GM21360 (cell line): ENCODE data around the gene GPAM.
"Not testable (repeated sequence)": the region's sequence is repeated elsewhere in the genome, so short reads cannot be mapped to it uniquely, and the experiment has no call there.

ENCODE experiments used
- ATAC-seq: cut with Tn5 transposase; IDR thresholded peaks from one replicate; pipeline ENCODE4 v1.9.1; 2021; ENCODE audit warnings: mild to moderate bottlenecking, moderate library complexity; ENCODE audit not compliant: unreplicated experiment

GPAM gene

DNA sequence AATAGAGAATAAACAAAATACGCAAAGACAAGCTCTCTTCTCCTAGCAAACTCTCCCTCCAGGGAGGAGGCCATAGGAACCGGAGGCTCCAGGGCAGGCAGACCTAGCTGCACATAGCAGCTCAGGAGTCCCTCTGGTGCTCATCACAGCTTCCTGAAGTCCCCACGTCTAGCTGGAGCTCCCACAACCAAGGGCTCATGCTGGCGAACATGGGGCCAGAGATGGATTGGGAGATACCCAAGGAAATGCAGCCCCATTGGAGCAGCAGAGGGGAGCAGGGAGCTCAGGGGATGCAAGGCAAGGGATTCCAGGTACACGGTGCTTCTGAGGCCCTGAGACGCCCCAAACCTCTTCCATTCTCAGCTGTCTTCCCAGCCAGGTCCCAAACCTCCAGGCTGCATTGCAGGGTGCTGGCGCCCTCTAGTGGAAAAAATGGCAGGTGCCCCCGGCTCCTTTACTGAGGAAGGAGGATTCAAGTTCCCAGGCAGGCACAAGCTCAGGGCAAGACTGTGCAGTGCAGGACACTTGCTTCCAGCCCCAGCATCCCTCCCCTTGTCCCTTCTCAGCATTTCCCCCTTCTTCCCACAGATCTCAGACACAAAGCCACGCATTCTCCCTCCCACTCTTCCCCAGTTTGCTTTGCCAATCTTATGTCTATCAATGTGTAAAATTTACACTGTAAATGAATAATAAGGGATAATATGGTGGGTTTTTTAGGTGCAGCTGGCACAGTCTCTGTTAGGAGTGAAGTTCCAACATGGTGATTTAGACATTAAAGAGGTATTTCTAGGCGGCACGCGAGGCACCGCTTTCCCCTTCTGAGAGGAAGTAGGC is 46.2 kb downstream of the GPAM start:
- peak; percentile 54 for ATAC-seq

DNA sequence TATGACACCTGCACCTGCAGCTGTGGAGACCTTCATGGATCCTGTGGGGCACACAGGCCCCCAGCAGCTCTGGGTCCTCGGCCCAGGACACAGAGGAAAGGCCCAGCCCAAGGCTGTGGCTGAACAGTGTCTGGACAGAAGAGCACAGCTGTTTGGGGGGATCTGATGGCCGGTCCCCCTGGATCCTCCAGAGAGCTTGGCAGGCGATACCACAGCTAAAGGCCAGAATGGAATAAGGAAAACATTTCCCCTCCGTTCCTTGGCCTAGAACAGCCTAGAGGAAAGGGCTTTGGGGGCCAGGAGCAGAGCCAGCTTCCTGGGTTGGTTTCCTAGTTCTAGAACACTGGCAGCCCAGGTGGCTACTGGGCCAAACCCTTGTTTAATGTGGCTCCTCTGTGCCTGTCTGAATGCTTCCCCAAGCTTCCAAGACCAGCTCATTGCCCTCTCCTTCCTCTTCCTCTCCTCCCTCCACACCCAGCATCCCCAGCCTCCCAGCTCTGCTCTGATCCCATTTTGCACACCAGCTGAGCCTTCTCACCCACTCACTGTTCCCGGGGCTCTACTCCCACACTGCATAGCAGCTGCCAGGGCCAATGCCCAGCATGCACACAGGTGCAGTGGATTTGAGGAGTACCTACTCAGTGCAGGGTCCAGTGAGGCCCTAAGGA is 46.9 kb downstream of the GPAM start:
- no peak for ATAC-seq

DNA sequence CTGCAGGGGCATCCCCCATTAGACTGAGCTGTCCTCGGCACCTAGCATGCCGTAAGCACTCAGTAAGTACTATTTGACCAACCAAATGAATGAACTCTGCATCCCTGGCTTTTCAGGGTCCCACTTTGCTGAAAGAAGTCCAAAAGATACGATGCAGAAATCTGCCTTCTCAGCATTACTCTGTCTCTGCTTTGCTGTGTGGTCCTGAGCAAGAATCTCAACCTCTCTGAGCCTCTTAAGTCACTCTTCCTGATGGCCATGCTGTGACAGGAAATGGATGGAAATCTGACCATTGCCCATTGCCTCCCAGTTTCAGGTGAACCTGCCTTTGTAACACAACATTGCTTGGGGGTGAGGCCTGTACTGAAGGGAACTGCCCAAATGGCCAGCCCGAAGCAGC is 48.0 kb downstream of the GPAM start:
- ATAC-seq, result no peak

DNA sequence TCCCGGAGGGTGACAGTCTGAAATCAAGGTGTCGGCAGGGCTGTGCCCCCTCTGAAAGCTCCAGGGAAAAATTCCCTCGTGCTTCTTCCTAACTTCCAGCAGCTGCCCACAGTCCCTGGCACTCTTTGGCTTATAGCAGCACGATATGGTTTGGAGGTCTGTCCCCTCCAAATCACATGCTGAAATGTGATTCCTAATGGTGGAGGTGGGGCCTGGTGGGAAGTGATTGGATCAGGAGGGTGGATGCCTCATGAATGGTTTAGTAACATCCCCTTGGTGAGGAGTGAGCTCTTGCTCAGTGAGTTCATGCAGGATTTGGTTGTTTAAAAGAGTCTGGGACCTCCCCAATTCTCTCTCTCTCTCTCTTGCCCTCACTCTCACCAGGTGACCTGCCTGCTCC is 51.1 kb downstream of the GPAM start:
- no peak for ATAC-seq

DNA sequence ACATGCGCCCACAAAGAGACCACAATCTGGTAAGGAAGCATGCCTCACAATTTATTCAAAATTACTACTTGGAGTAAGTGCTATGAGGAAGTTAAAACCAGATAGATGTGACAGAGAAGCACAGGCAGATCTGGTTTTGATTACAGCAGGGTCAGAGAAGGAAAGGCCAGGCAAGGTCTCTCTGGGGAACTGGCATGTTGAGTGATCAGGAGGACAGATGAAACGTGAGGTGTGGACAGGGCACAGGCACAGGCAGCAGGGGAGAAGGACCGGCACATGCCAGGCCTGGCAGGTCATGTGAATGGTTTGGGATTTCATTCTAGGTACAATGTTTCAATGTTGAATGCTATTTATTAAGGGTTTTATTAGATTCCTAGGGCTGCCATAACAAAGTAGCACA is 51.6 kb downstream of the GPAM start:
- ATAC-seq, result no peak

DNA sequence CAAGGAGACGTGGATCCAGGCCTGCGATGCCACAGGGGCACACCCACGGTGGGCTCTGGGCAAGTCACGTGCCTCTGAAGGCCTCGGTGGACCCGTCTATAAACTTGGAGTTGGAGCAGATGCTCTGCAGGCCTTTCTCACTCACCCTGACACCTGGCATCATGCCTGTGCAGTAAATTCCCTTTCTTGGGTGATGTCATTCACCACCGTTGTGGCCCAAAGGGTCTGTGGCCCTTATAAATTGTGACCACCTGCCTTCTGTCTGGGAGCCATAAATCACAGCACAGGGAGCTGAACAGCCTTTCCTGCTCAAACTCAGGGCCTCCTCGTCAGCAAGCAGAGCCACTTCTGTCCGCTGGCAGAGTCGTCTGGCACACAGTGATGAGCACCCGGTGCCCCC is 52.2 kb downstream of the GPAM start:
- ATAC-seq, result no peak

DNA sequence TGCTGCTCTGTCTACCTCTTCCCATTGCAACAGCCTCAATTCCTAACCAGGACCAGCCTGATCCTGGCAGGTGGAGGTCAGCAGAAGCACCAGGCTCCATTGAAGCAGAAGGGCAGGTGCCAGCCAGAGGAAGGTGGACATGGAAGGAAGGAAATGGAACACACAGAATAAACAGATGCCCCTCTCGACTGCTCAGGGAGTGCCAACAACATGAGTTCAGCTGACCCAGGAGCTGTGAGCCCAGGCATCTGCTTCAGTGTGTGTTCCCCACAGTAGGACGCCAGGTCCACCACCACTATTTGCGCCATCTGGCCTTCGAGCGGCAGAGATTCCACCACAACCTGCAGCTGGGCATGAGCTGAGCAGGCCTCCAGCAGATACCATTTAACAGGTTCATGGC is 56.7 kb downstream of the GPAM start:
- no peak for ATAC-seq

DNA sequence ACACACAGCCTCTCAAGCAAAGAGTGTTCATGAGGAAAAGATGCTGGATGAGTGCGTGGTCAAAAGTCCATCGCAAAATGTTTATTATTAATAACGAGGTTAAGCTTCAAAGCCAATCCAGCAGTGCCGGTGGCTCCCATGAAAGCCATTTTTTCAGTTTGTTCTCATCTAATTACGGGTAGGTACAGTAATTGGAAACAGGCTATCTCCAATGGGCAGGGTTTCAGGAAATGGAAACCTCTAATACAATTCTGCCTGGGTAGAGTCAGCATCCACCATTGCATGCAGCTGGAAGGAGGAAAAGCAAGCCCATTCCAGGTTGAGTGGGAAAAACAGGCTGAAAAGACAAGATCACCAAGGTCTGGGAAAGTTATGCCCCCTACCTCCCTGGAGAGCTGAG is 57.4 kb downstream of the GPAM start:
- ATAC-seq, result no peak

DNA sequence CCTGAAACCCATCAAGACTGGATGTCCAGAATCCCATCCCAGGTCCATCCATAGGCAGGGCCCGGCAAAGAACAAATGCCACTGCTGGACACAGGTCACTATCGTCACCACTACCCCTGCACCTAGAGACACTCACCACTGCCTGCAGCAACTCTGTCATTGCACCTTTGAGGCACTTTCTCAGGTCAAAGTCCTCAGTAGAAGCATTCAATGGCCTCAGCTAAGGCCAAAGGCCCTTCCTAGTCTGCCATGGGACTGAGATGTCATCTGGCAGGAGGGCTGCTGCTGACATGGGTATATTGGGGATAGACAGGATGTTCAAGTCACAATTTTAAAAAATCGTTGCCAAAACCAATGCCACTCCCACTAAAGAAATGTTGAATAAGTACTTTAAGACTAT is 58.7 kb downstream of the GPAM start:
- no peak for ATAC-seq

DNA sequence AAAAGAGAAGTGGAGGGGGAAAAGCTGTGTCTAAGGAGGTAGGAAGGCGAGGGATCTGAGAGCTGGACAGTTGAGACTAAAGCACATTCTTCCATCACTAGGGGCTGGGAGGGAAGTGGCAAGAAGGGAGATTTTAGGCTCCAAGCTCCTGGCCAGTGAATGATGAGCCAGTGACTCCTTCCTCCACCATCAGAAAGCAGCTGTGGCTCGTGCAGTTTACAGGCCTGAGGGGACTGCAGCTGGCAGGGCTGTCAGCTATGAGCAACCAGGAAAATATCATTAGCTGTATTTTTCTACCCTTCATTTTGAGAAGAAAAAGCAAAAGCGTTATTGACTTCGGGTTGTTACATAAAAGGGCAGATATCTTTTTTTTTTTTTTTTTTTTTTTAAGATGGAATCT is 60.7 kb downstream of the GPAM start:
- ATAC-seq, result no peak

DNA sequence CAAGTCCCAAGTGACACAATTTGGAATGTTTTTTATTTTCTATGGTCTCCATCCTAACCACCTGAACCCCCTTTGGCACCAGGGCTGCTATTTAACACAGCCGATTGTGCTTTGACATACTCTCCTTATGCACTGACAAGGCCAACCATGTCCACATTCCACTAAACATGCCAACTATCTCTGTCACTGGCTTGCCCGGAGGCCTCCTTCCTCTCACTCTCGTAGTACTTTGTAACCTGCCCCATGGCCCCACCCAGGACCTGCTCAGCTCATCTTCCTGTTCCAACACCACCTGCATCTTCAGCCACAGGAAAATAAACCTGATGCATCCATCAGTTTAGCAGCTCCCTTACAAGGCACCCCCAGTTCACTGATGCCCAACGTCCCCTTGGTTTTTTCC is 63.1 kb downstream of the GPAM start:
- no peak for ATAC-seq

DNA sequence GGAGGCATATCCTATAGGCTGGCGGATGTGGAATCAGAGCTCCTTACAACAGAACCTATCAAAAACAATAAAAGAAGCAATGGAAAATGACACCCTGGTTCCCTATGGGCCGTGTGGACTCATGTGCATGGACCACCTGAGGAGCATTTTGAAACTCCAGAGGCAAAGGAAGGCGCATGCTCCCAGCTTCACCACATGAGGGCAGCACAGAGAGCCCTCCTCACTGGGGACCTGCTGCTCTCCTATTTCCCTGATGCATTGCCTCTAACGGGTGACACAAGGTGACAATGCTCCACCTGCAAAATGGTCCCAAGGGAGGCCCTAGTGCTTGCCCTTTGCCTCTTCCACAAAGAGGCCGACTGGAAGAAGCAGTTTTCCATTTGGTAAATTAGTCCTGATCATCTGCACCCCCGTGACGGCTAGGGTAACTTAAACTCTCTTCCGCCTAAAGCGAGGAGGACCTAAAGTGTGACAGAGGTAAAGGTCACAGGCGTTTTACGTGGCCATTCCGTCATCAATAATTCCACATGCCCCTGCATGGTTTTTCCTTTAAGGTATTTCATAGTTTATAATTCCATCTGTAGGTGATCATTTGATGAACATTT is 67.7 kb downstream of the GPAM start:
- ATAC-seq, result peak; percentile 87

DNA sequence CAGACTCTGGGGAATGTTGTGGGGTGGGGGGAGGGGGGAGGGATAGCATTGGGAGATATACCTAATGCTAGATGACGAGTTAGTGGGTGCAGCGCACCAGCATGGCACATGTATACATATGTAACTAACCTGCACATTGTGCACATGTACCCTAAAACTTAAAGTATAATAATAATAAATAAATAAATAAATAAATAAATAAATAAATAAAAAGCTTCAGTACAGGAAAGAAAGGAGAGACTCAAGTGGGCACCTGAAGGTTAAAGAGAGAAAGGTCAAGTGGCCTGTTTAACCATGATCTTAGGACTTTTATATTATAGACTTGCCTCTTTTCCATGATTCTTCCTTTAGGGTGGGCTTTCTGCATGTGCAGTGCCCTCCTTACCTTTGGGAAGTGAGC is 73.8 kb downstream of the GPAM start:
- not testable (repeated sequence) for ATAC-seq
